HG03521 (cell line): ENCODE data around the gene SKIC2.

ENCODE experiments used
- ATAC-seq: cut with Tn5 transposase; IDR thresholded peaks from one replicate; pipeline ENCODE4 v1.9.1; 2021; ENCODE audit warnings: mild to moderate bottlenecking, moderate library complexity; ENCODE audit not compliant: unreplicated experiment

The SKIC2 gene

DNA sequence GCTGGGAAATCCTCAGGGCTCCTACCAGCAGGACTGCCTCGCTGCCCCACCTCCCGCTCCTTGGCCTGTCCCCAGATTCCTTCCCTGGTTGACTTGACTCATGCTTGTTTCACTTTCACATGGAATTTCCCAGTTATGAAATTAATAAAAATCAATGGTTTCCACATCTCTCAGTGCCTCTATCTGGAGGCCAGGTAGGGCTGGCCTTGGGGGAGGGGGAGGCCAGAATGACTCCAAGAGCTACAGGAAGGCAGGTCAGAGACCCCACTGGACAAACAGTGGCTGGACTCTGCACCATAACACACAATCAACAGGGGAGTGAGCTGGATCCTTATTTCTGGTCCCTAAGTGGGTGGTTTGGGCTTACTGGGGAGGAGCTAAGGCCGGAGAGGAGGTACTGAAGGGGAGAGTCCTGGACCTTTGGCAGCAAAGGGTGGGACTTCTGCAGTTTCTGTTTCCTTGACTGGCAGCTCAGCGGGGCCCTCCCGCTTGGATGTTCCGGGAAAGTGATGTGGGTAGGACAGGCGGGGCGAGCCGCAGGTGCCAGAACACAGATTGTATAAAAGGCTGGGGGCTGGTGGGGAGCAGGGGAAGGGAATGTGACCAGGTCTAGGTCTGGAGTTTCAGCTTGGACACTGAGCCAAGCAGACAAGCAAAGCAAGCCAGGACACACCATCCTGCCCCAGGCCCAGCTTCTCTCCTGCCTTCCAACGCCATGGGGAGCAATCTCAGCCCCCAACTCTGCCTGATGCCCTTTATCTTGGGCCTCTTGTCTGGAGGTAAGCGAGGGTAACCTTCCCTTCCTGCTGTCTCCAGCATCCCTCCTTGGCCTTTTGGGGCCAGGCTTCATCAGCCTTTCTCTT, 13.2 kb upstream of the SKIC2 start, which contains the start of gene CFB:
Gene CFB (plus strand): TSS at position 589 of the 863 bp plus-strand sequence. CDS start 127 bp downstream, at position 716.
- ATAC-seq = no peak

GRCh38 chr6:31946370-31946885, 12.5 kb upstream of the SKIC2 start:
- no peak for ATAC-seq

DNA sequence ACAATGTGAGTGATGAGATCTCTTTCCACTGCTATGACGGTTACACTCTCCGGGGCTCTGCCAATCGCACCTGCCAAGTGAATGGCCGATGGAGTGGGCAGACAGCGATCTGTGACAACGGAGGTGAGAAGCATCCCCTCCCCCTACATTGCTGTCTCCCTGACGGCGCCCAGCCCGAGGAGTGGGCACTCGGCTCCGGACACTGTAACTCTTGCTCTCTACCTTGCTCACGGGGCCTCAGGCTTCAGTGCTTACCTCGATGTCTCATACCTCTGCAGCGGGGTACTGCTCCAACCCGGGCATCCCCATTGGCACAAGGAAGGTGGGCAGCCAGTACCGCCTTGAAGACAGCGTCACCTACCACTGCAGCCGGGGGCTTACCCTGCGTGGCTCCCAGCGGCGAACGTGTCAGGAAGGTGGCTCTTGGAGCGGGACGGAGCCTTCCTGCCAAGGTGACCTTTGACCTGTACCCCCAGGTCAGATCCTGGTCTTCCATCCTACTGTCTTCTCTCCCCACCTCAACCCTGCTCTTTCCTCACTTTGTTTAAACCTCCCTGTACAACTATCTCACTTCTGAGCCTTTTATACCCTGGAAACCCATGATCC, 11.8 kb upstream of the SKIC2 start:
- no peak for ATAC-seq

- ATAC-seq = no peak
These were observed 11.1 kb upstream of the SKIC2 start for GRCh38 chr6:31947864-31948263.

- ATAC-seq = no peak
These were observed 10.7 kb upstream of the SKIC2 start for GRCh38 chr6:31948306-31948705.

GRCh38 chr6:31948753-31949413, 10.1 kb upstream of the SKIC2 start:
- no peak for ATAC-seq

- ATAC-seq = no peak
These were observed 8.9 kb upstream of the SKIC2 start for GRCh38 chr6:31949926-31950548.

DNA sequence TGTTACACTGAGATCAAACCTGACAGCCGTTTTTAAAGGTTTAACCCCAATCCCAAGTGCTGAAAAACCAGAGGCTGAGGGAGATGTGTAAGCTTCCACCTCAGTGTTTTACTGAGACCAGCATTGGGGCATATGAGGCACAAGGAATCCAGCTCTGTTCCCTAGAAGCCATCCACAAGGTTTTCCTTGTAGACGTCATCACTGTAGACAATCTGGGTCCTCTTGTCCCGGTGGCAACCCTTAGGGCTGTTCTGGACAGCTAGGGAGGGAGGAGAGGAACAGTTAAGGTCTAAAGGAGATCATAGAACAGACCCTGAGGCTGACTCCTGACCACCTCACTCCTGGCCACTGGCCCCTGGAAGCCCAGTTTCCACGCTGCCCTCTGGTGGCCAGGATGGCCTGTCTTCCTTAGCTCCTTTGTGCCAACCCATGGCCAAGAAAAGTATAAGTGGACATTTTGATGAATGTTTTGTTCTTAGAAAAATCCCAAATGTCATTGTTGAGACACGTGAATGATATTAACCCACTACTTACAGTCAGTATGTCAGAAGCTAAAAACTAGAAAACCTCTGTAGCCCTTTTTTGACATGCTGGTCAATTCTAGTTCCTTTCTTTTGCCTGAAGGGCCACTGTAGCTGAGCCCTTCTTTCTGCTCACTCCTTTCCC, 6.7 kb upstream of the SKIC2 start:
- no peak for ATAC-seq

GRCh38 chr6:31952890-31953289, 6.1 kb upstream of the SKIC2 start:
- no peak for ATAC-seq

DNA sequence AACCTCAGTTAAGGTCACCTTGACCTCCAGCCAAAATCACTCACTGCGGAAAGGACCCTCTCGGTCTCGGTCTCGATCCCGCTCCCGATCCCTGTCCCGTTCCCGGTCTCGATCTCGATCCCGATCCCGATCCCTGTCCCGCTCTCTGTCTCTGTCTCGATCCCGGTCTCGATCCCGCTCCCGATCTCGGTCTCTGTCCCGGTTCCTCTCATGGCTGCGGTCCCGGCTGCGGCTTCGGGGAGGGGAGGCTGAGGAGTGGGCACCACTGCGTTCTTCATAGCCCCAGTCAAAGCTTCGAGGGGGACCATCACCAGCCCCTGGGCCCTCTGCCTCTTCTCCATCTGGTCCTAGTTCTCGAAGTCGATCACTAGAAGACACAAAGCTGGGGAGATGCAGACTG, 4.5 kb upstream of the SKIC2 start:
- ATAC-seq = no peak

GRCh38 chr6:31956796-31957195, 2.2 kb upstream of the SKIC2 start:
- ATAC-seq = no peak

GRCh38 chr6:31958412-31958740, 599 bp upstream of the SKIC2 start:
- no peak for ATAC-seq

GRCh38 chr6:31961616-31962015, 2.6 kb downstream of the SKIC2 start:
- ATAC-seq = no peak

DNA sequence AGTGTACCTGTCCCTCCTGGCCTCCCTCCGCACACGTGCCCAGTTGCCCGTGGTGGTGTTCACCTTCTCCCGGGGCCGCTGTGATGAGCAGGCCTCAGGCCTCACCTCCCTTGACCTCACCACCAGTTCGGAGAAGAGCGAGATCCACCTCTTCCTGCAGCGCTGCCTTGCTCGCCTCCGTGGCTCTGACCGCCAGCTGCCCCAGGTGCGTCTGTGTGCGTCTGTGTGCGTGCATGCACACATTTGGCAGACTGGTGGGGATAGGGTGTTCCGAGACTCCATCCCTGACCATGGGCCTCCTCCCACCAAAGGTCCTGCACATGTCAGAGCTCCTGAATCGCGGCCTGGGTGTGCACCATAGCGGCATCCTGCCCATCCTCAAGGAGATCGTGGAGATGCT, 4.9 kb downstream of the SKIC2 start:
- ATAC-seq = no peak

DNA sequence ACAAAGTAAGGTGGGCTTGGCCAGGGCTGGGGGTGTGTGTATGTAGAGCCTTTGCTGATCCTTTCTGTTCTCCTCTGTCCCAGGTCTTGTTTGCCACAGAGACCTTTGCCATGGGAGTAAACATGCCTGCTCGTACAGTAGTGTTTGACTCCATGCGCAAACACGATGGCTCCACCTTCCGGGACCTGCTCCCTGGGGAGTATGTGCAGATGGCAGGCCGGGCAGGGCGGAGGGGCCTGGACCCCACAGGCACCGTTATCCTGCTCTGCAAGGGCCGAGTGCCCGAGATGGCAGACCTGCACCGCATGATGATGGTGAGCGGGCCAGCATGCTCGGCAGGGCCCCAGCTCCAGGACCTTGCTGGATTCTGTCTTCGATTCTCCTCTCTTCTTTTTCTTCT, 6.7 kb downstream of the SKIC2 start:
- no peak for ATAC-seq

GRCh38 chr6:31966506-31966905, 7.5 kb downstream of the SKIC2 start:
- no peak for ATAC-seq

- ATAC-seq = no peak
These were observed 8.3 kb downstream of the SKIC2 start for GRCh38 chr6:31966997-31967925.

DNA sequence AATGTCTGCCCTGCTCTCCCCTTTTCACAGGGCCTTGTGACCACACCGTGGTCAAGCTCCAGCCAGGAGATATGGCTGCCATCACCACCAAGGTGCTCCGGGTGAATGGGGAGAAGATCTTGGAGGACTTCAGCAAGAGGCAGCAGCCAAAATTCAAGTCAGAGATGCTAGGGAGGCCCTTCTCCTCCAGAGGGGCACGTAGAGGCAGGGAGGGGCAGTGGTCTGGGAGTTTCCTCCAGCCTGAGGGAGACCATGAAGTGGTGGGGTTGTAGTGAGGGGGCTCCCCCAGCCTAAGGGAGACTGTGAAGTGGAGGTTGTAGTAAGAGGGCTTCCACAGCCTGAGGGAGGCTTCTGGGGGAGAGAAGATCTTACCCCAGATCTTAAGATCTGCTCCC, 8.9 kb downstream of the SKIC2 start:
- ATAC-seq = no peak

- ATAC-seq = no peak
These were observed 9.4 kb downstream of the SKIC2 start for GRCh38 chr6:31968326-31968725.
